ENCODE measurements around the gene GPNMB. TPM values are rescaled to one million over a fixed set of nuclear protein-coding genes. Genes with fewer than 3 reads are reported as not detected.

Gene GPNMB
- total and polyA plus RNA-seq, 9 donors: 13.9 to 431 (median 64.1) TPM

- WGBS, 3 donors: 79 to 86% (median 83%) methylated on average over 3 of the region's 3 CpGs
- TF ChIP-seq EP300 (IDR thresholded peaks at IDR 0.05): no peak
- no peak for TF ChIP-seq POLR2A (IDR thresholded peaks at IDR 0.05)
- TF ChIP-seq, protein P1, sequence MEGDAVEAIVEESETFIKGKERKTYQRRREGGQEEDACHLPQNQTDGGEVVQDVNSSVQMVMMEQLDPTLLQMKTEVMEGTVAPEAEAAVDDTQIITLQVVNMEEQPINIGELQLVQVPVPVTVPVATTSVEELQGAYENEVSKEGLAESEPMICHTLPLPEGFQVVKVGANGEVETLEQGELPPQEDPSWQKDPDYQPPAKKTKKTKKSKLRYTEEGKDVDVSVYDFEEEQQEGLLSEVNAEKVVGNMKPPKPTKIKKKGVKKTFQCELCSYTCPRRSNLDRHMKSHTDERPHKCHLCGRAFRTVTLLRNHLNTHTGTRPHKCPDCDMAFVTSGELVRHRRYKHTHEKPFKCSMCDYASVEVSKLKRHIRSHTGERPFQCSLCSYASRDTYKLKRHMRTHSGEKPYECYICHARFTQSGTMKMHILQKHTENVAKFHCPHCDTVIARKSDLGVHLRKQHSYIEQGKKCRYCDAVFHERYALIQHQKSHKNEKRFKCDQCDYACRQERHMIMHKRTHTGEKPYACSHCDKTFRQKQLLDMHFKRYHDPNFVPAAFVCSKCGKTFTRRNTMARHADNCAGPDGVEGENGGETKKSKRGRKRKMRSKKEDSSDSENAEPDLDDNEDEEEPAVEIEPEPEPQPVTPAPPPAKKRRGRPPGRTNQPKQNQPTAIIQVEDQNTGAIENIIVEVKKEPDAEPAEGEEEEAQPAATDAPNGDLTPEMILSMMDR (IDR thresholded peaks at IDR 0.05): no peak
- Histone ChIP-seq H3K27ac (no peak overlapping the region), H3K27me3 (no peaks in the 10 kb centered on the region), H3K4me3 (no peak overlapping the region), H3K36me3 (no peaks in the 10 kb centered on the region), H3K9me3 (no peaks in the 10 kb centered on the region), H3K4me1 (ENCODE audit: insufficient read depth) (no peaks in the 10 kb centered on the region)
- DNase-seq: no peak
- intact Hi-C loops (cut with DNase I): loop anchor here in 1 of 4 donors (10.0 kb wide), 1 partner anchor 438 kb away; the partner anchor contains the start of gene STK31
Observed at GRCh38 chr7:23276947-23277346, 30.4 kb downstream of the GPNMB start.

GRCh38 chr7:23277359-23277989 lies 30.9 kb downstream of the GPNMB start:
- no peaks in the 10 kb centered on the region for H3K9me3 ChIP-seq
- H3K27me3 ChIP-seq: no peaks in the 10 kb centered on the region
- no peak overlapping the region for H3K4me3 ChIP-seq
- TF ChIP-seq, protein P1 (IDR thresholded peaks at IDR 0.05): peak; percentile 49 to 56 (median 50)
- no peak for TF ChIP-seq EP300 (IDR thresholded peaks at IDR 0.05)
- 33 to 35% (median 34%) methylated on average over 6 of the region's 6 CpGs for WGBS, 3 donors
- H3K4me1 ChIP-seq (ENCODE audit: insufficient read depth): no peaks in the 10 kb centered on the region
- DNase-seq: peak in 1 of 5 donors; percentile 35
- intact Hi-C loops (cut with DNase I): loop anchor here in 1 of 4 donors (10.0 kb wide), 1 partner anchor 437 kb away; the partner anchor contains the start of gene STK31
- no peaks in the 10 kb centered on the region for H3K36me3 ChIP-seq
- no peak overlapping the region for H3K27ac ChIP-seq

DNA sequence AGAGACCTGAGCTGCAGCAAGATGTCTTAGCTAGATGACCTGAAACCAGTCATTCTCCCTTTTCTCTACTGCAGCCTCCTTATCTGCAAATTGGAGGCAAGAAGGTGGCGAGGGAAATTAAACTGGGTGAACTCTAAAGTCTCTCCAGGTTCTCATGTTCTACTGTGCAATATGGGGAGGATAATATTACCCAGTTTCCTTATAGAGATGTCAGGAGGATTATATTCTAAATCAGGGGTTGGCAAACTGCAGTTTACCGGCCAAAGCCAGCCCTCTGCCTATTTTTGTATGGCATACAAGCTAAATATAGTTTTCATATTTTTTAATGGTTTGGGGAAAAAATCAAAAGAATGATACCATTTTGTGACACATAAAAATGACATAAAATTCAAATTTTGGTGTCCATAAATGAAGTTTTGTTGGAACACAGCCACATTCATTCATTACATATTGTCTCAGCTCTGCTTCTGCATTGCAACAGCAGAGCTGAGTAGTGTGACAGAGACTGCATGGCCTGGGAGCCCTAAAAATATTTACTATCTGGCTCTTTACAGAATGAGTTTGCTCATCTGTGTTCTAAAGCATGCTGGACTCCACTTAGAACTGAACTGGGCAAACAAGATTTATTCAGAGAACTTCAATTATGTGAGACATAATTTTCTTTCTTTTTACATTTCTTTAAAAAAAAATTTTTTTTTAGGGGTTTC lies 33.4 kb downstream of the GPNMB start:
- no peak for TF ChIP-seq POLR2A (IDR thresholded peaks at IDR 0.05)
- TF ChIP-seq EP300 (IDR thresholded peaks at IDR 0.05): no peak
- WGBS, 3 donors: 89 to 91% (median 89%) methylated on average over 2 of the region's 2 CpGs
- intact Hi-C loops (cut with DNase I): loop anchor here in 1 of 4 donors (10.0 kb wide), 1 partner anchor 435 kb away; the partner anchor contains the start of gene STK31
- Histone ChIP-seq H3K4me3 (no peak overlapping the region), H3K27ac (no peak overlapping the region), H3K4me1 (ENCODE audit: insufficient read depth) (no peaks in the 10 kb centered on the region), H3K27me3 (no peaks in the 10 kb centered on the region), H3K9me3 (no peaks in the 10 kb centered on the region), H3K36me3 (no peaks in the 10 kb centered on the region)
- DNase-seq: no peak

DNA sequence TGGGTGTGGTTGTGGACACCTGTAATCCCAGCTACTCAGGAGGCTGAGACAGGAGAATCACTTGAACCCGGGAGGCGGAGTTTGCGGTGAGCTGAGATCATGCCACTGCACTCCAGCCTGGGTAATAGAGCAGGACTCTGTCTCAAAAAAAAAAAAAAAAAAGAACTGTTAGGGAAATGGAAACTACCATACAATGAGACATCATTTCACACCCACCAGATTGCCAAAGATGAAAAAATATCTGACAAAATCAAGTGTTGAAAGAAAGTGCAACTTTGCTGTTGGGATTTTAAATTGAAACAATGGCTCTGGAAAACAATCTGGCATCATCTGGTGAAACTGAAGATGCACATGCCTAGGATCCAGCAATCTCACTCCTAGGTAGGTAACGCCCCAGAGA lies 36.5 kb downstream of the GPNMB start:
- H3K9me3 ChIP-seq: no peaks in the 10 kb centered on the region
- H3K27me3 ChIP-seq: no peaks in the 10 kb centered on the region
- no peak for TF ChIP-seq POLR2A (IDR thresholded peaks at IDR 0.05)
- TF ChIP-seq, protein P1 (IDR thresholded peaks at IDR 0.05): no peak
- no peak for TF ChIP-seq EP300 (IDR thresholded peaks at IDR 0.05)
- no peaks in the 10 kb centered on the region for H3K36me3 ChIP-seq
- no peak for DNase-seq
- intact Hi-C loops (cut with DNase I): no loop called here
- no peak overlapping the region for H3K4me3 ChIP-seq
- no peaks in the 10 kb centered on the region for H3K4me1 ChIP-seq (ENCODE audit: insufficient read depth)
- no peak overlapping the region for H3K27ac ChIP-seq
- 94 to 98% (median 97%) methylated on average over 4 of the region's 4 CpGs for WGBS, 3 donors

- Histone ChIP-seq H3K4me3 (no peak overlapping the region), H3K27me3 (no peaks in the 10 kb centered on the region), H3K36me3 (no peaks in the 10 kb centered on the region), H3K9me3 (no peaks in the 10 kb centered on the region), H3K27ac (no peak overlapping the region), H3K4me1 (ENCODE audit: insufficient read depth) (no peaks in the 10 kb centered on the region)
- TF ChIP-seq POLR2A (IDR thresholded peaks at IDR 0.05) (no peak), EP300 (IDR thresholded peaks at IDR 0.05) (no peak)
- TF ChIP-seq, protein P1 (IDR thresholded peaks at IDR 0.05): no peak
- DNase-seq: no peak
- 92 to 100% (median 97%) methylated on average over 2 of the region's 2 CpGs for WGBS, 3 donors
- intact Hi-C loops (cut with DNase I): no loop called here
Observed at GRCh38 chr7:23284871-23285270, 38.3 kb downstream of the GPNMB start.
